Right hindlimb (tissue), 1 donor: ENCODE data around the gene ALX4.

Experiments used
- DNase-seq: peaks from one replicate; pipeline ENCODE4 v3.0.0-alpha.2; 2018

Gene ALX4

DNA sequence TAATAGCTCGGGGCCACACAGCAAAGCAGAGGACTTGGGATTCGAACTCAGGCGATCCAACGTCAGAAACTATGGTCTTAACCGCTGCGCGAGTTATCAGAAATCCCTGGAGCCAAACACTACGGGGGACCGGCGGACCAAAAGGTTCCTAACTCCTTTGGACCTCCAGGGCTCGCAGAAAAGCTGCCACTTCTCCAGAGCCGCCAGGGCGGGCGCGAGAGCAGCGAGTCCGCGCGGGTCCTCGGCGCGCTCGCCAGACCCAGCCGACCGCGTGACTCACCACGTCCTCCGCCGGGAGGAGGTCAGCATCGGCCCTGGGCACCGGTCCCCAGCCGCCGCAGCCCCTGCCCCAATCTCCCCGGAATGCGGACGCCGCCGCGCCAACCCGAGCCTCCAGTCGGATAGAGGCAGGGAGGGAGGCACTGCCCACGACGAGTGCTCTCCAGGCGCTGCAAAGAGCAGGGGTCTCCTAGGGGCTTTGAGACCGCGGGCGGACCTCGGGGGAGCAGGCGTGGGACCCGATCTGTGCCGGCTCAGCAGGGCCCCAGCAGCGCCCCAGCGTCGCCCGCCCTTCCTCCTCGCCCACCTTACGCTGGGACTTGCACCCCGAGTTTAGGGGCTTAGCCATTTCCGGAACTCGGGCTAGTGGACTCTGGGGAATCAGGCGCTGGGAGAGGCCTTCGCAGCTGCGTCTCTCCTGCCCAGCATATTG lies 6.2 kb upstream of the ALX4 start:
- DNase-seq = no peak

GRCh38 chr11:44314733-44315132 lies 4.8 kb upstream of the ALX4 start:
- DNase-seq = no peak

GRCh38 chr11:44313761-44314489 lies 4.0 kb upstream of the ALX4 start:
- DNase-seq = no peak

DNA sequence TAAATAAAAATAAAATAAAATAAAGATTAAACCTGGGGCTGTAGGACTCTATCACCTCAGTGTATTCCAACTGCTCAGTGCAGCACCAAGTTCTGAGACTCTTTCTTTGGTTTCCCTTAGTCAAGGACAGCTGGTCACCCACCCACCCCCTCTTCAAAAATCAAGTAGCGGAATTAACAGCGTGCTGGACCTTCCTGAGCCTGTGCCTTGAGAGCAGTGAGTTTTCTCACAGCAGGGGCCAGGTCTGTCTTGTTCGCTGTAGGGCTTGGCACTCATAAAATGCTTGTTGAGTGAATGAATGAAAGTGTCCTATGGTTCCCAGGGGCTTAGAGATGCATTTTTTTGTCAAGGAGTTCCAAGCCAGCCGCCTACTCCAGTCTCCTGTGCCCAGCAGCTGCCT lies 2.9 kb upstream of the ALX4 start:
- DNase-seq = no peak

DNA sequence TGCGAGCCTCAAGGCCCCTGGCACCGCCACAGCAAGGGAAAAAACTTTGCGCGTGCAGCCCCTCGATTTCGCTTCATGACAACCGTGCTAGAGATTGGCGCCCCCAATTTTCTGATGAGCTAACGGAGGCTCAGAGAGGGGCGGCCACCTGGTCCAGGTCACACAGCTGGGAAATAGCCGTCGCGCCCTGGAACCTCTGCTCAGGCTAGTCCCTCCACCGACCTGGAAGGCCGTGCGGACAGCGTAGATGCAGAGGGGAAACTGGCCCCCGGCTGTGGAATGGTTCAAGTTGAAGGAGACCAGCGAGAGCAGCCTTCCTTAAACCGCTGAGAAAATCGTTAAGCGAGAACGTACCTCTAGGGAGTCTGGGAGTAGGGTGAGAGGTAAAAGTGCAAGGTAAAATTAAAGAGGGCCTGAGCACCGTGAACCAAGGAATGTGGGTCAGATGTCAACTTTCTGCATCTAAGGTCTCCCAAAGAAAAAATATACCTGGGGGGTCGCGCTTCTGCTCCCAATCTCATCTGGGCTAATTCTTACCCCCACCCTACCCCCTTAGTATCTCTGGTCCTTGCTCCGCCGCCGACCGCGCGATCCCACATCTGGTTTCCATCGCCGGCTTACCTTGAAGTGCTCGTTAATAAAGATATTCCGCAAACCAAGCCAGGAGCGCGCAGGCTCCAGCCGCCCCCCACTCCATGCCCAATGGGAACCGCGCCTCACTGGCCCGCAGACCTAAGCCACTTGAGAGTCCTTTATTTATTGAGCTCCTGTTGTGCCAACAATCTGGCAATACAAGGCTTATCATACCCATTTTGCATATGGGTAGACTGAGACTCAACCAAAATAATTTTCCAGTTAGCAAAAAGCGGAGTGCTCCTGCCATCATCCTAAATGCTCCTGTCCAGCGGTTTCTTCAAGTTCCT lies 1.7 kb upstream of the ALX4 start:
- no peak for DNase-seq

DNA sequence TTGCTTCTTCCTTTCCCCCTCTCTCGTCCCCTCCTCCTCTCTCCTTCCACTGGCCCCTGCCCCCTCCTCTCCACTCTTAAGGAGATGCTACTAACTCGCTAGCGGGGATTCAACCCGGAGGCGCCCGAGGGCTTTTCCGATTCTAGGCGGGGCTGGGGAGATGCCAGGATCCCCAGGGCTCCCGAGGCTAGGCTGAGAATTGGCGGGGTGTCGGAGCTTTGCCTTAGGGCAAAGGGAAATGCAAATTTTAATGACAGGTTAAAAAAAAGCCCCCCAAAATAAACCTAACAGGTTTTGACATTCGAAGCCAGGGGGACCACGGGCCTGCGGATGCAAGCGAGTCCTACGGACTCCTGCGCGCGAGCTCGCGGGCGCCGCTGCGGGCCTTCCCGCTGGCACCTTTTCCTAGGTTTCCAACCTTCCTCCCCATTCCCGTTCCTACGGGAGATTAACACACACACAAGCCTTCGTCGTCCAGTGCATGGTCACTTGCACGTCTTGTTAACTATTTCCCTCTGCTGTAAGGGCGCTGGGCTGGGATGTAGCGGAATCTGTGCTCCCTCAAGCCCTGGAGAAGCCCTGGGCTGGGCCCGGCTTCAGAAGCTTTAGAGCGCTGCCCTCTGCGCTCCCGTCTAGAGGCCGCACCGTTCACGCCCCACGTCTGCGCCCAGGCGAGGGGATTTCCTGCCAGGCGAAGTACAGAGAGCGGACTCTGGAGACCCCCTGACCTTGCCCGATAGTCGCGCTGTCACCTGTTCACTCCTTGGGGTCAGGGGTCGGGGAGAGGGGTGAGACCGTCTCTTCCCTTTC lies 729 bp upstream of the ALX4 start:
- DNase-seq = peak; percentile 66

GRCh38 chr11:44310206-44310462 lies 195 bp upstream of the ALX4 start:
- no peak for DNase-seq

DNA sequence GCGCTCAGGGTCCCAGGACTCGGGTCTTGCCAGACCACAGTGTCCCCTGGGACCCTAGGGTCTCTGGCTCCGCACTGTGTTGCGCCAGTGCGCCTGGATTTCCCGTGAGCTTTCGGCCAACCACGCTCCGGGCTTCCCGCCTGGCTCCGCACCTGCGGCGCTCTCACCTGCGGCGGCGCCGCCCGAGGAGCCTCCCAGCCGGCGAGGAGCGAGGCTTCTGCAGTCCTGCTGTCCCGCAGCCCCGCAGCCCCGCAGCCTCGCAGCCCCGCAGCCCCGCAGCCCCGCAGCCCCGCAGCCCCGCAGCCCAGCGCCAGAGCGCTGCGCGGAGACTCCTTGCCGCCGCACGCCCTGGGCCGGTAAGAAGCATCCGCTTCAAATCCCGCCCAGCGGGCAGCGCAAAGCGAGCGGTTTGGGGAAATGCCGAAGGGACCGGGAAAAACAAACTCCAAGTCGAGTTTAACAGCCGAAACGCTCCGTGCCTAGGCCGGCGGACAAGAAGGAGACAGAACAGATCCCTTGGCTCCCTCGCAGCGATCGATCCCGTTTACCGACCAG lies 939 bp downstream of the ALX4 start:
- DNase-seq = peak; percentile 53

GRCh38 chr11:44308256-44308922 lies 1.6 kb downstream of the ALX4 start:
- no peak for DNase-seq

- DNase-seq = no peak
Measured at GRCh38 chr11:44307340-44308099, 2.4 kb downstream of the ALX4 start.

DNA sequence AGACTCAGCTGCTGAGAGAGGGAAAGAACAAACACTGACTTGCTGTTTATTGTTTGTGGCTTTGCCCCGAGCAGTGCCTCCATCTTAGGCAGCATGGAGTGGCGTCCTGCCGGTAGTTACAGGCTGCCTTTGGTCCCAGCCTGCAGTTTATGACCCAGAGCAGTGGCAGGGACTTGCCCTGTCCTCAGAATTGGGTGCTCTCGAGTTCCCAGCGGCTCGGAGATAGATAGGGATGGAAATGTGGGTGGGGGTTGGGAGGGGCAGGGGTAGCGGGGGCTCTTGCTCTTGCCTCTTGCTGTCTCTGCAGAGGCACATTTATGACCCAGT lies 3.1 kb downstream of the ALX4 start:
- DNase-seq = no peak

- DNase-seq = no peak
Measured at GRCh38 chr11:44306052-44306917, 3.7 kb downstream of the ALX4 start.

DNA sequence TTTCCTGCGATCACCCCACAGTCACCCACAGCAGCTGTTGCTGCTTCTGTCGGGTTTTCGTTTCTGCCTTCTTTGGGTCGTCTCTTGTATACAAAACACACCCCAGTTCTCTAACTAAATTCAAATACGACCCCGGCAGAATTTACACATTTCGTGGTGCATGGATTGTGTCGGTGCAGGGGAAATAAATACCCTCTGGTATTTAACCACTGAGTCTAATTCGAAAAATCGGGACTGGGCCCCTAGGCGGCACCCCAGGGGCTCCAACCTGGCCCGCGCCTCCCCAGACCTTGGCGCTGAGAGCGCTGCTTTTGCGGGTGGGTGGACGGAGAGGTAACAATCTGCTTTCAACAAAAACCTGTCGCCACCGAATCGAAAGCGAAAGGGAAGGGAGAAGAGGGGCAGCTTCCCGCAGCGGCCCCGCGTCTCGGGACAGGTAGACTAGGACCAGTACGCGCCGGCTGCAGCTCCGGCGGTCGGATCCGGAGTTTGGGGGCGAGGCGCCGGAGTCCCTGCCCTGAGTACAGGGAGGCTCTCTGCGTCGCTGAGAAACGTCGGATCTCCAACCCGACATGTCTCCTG lies 4.4 kb downstream of the ALX4 start:
- DNase-seq = no peak

DNA sequence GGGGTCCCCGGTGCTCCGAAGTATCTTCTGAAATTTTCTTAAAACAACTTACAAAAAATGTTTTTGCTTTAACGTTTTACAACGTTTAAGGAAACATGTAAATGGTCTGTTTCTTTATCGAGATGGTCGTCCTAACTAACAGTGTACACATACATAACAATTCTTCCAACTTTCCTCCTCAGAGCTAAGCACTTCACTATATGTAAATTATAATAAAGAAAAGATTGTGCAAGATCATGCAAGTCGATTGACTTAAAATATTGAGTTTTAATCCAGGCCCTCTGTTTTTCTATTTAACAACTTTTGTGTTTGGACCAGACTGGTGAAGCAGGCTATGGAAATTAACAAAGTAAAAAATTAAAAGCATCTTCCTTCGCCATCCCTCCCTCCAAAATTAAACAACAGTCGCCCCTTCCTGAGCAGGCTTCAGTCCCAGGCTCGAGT lies 4.9 kb downstream of the ALX4 start:
- DNase-seq = no peak

GRCh38 chr11:44304091-44305025 lies 5.6 kb downstream of the ALX4 start:
- DNase-seq = no peak

- DNase-seq = no peak
Measured at GRCh38 chr11:44303401-44303938, 6.5 kb downstream of the ALX4 start.

- no peak for DNase-seq
Measured at GRCh38 chr11:44301564-44302271, 8.2 kb downstream of the ALX4 start.
